Right lobe of liver (tissue), 4 donors: ENCODE data around the gene PDZRN4.

Experiments used
- CTCF ChIP-seq, 4 donors: fragments of 200-600 bp in 3 of 4; fragments of 450-650 bp in 1 of 4; IDR thresholded peaks; one replicate each; pipeline versions ENCODE4 v1.5.1 to v1.8.0; 2016 to 2022; ENCODE audit warnings: antibody characterized with exemption in 4 of 4, mild to moderate bottlenecking in 2 of 4
- POLR2A ChIP-seq: fragments of 450-650 bp; IDR thresholded peaks from one replicate; pipeline ENCODE4 v1.6.1; 2017; ENCODE audit warnings: antibody characterized with exemption, mild to moderate bottlenecking
- donor health status: DM: no; HTN: no; CAD: no.
- donor health status: DM: no; HTN: no; CAD: no.
- donor health status: DM: no; HTN: yes; CAD: no.

GRCh38 chr12:41205070-41205709, 17.1 kb downstream of the PDZRN4 start:
- TF ChIP-seq POLR2A (no peak), CTCF (IDR thresholded peaks at IDR 0.05) (no peak)
